MM.1S (cell line): Measurements from ENCODE around the gene SPIB.

Experiments used
- CTCF ChIP-seq: fragments of 300-600 bp; sonication (generic); IDR thresholded peaks from 2 replicates; pipeline ENCODE4 v1.5.1; 2016; ENCODE audit warnings: antibody characterized with exemption, low read length, mixed read lengths
- EZH2 ChIP-seq: fragments of 300-600 bp; sonication (generic); optimal IDR thresholded peaks from 2 replicates; pipeline ENCODE3; 2017; ENCODE audit warnings: low read depth, mild to moderate bottlenecking, antibody characterized with exemption, low read length, mixed read lengths

GRCh38 chr19:50458396-50459066 is 39.8 kb downstream of the SPIB start:
- TF ChIP-seq CTCF (no peak), EZH2 (no peak)
